ENCODE measurements around the gene LRRFIP1. TPM values are rescaled to one million over a fixed set of nuclear protein-coding genes. Genes with fewer than 3 reads are reported as not detected.

LRRFIP1 gene
- polyA plus RNA-seq, 1 donor from 2014 or later: 96.3 TPM

DNA sequence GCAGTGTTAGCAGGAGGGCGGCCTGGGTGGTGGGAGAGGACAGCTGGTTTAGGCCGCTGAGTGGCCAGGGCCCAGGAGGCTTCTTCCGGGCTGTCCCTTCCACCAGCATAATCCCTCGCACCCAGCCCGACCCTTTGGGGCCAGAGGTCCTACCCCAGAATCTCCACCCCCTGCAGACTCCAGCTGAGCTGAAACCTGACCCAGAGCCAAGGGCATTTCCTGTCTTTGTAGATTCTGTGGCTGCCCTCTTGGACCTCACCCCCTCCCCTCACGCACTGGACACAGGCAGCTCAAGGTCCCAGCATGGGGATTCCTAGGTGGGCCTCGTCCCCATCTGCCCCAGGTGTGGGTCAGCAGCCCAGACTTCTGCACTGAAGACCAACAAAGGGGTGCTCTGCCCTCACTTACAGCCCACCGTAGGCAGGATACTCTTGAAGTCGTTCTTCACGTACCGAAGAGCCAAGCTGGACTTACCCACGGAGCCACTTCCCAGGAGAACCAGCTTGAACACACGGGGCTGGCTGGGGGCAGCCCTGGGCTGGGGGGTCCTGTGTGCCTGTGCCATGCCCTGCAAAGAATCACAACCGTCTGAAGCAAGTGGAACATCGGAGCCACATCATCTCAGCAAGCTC is 41.7 kb upstream of the LRRFIP1 start:
- no peaks in the 10 kb centered on the region for H4K20me1 ChIP-seq (ENCODE audit: insufficient read depth)
- TF ChIP-seq EP300 (conservative IDR thresholded peaks at IDR 0.05; ENCODE audit: poor library complexity, severe bottlenecking) (no peak), POLR2AphosphoS5 (IDR thresholded peaks at IDR 0.05) (no peak), EZH2 (IDR thresholded peaks at IDR 0.05; ENCODE audit: borderline replicate concordance, insufficient read depth, low read length, poor library complexity, severe bottlenecking) (no peak), RAD21 (conservative IDR thresholded peaks at IDR 0.05) (no peak), MXI1 (conservative IDR thresholded peaks at IDR 0.05; ENCODE audit: poor library complexity, severe bottlenecking) (no peak), TAF1 (IDR thresholded peaks at IDR 0.05; ENCODE audit: low read depth) (no peak), SMC3 (conservative IDR thresholded peaks at IDR 0.05; ENCODE audit: poor library complexity) (no peak)
- TF ChIP-seq, protein P1, sequence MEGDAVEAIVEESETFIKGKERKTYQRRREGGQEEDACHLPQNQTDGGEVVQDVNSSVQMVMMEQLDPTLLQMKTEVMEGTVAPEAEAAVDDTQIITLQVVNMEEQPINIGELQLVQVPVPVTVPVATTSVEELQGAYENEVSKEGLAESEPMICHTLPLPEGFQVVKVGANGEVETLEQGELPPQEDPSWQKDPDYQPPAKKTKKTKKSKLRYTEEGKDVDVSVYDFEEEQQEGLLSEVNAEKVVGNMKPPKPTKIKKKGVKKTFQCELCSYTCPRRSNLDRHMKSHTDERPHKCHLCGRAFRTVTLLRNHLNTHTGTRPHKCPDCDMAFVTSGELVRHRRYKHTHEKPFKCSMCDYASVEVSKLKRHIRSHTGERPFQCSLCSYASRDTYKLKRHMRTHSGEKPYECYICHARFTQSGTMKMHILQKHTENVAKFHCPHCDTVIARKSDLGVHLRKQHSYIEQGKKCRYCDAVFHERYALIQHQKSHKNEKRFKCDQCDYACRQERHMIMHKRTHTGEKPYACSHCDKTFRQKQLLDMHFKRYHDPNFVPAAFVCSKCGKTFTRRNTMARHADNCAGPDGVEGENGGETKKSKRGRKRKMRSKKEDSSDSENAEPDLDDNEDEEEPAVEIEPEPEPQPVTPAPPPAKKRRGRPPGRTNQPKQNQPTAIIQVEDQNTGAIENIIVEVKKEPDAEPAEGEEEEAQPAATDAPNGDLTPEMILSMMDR (IDR thresholded peaks at IDR 0.05; ENCODE audit: poor library complexity, severe bottlenecking): no peak
- TF ChIP-seq, protein P2, sequence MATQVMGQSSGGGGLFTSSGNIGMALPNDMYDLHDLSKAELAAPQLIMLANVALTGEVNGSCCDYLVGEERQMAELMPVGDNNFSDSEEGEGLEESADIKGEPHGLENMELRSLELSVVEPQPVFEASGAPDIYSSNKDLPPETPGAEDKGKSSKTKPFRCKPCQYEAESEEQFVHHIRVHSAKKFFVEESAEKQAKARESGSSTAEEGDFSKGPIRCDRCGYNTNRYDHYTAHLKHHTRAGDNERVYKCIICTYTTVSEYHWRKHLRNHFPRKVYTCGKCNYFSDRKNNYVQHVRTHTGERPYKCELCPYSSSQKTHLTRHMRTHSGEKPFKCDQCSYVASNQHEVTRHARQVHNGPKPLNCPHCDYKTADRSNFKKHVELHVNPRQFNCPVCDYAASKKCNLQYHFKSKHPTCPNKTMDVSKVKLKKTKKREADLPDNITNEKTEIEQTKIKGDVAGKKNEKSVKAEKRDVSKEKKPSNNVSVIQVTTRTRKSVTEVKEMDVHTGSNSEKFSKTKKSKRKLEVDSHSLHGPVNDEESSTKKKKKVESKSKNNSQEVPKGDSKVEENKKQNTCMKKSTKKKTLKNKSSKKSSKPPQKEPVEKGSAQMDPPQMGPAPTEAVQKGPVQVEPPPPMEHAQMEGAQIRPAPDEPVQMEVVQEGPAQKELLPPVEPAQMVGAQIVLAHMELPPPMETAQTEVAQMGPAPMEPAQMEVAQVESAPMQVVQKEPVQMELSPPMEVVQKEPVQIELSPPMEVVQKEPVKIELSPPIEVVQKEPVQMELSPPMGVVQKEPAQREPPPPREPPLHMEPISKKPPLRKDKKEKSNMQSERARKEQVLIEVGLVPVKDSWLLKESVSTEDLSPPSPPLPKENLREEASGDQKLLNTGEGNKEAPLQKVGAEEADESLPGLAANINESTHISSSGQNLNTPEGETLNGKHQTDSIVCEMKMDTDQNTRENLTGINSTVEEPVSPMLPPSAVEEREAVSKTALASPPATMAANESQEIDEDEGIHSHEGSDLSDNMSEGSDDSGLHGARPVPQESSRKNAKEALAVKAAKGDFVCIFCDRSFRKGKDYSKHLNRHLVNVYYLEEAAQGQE (IDR thresholded peaks at IDR 0.05; ENCODE audit: borderline replicate concordance): no peak
- H3K9me3 ChIP-seq (ENCODE audit: low read length): no peaks in the 10 kb centered on the region
- H2AFZ ChIP-seq (ENCODE audit: low read depth, low read length): no peak overlapping the region
- H3F3A ChIP-seq (ENCODE audit: insufficient read depth, low read length, poor library complexity, severe bottlenecking): no peaks in the 10 kb centered on the region
- H3K9me2 ChIP-seq (ENCODE audit: insufficient read depth, low read length): no peaks in the 10 kb centered on the region
- no peaks in the 10 kb centered on the region for H3K27me3 ChIP-seq (ENCODE audit: insufficient read depth, low read depth, low read length)
- no peak overlapping the region for H3K9ac ChIP-seq (ENCODE audit: low read length)
- no peak overlapping the region for H3K4me2 ChIP-seq (ENCODE audit: low read length)
- no peaks in the 10 kb centered on the region for H3K36me3 ChIP-seq (ENCODE audit: insufficient read depth, low read length)
- no peak overlapping the region for H3K4me3 ChIP-seq (ENCODE audit: low read length)
- no peaks in the 10 kb centered on the region for H3K79me2 ChIP-seq (replicated peaks; ENCODE audit: insufficient read depth, low read length)
- no peak overlapping the region for H3K27ac ChIP-seq (ENCODE audit: low read length)

DNA sequence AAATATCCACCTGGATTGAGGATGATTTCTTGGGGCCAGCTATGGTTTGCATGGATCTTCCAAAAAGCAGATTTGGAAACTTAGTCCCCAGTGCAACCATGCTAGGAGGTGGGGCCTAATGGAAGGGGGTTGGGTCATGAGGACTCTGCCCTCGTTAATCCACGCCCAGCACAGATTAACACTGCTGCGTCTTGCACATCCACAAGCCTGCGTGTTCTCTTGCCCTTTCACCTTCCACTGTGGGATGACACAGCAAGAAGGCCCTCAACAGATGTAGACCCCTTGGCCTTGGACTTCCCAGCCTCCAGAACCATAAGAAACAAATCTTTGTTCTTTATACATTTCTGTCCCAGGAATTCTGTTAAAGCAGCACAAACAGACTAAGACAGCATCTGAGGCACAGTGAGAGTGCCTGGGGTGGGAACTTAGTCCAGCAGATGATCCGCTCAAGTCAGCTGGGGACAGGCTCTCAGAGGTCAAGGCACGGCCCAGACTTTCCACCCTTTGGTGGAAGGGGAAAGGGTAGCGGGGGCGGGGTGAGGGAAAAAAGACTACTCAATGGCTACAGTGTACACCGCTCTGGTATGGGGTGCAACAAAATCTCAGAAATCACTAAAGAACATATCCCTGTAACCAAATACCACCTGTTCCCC is 39.2 kb upstream of the LRRFIP1 start:
- TF ChIP-seq EP300 (conservative IDR thresholded peaks at IDR 0.05; ENCODE audit: poor library complexity, severe bottlenecking) (no peak), POLR2AphosphoS5 (IDR thresholded peaks at IDR 0.05) (no peak), MXI1 (conservative IDR thresholded peaks at IDR 0.05; ENCODE audit: poor library complexity, severe bottlenecking) (no peak), SMC3 (conservative IDR thresholded peaks at IDR 0.05; ENCODE audit: poor library complexity) (no peak), EZH2 (IDR thresholded peaks at IDR 0.05; ENCODE audit: borderline replicate concordance, insufficient read depth, low read length, poor library complexity, severe bottlenecking) (no peak), TAF1 (IDR thresholded peaks at IDR 0.05; ENCODE audit: low read depth) (no peak), RAD21 (conservative IDR thresholded peaks at IDR 0.05) (no peak)
- TF ChIP-seq, protein P2 (IDR thresholded peaks at IDR 0.05; ENCODE audit: borderline replicate concordance): no peak
- TF ChIP-seq, protein P1 (IDR thresholded peaks at IDR 0.05; ENCODE audit: poor library complexity, severe bottlenecking): no peak
- no peaks in the 10 kb centered on the region for H3K79me2 ChIP-seq (replicated peaks; ENCODE audit: insufficient read depth, low read length)
- H3F3A ChIP-seq (ENCODE audit: insufficient read depth, low read length, poor library complexity, severe bottlenecking): no peaks in the 10 kb centered on the region
- no peaks in the 10 kb centered on the region for H3K36me3 ChIP-seq (ENCODE audit: insufficient read depth, low read length)
- H3K4me2 ChIP-seq (ENCODE audit: low read length): no peak overlapping the region
- H3K9ac ChIP-seq (ENCODE audit: low read length): no peak overlapping the region
- H2AFZ ChIP-seq (ENCODE audit: low read depth, low read length): no peak overlapping the region
- H4K20me1 ChIP-seq (ENCODE audit: insufficient read depth): no peaks in the 10 kb centered on the region
- no peak overlapping the region for H3K27ac ChIP-seq (ENCODE audit: low read length)
- H3K4me3 ChIP-seq (ENCODE audit: low read length): no peak overlapping the region
- H3K9me2 ChIP-seq (ENCODE audit: insufficient read depth, low read length): no peaks in the 10 kb centered on the region
- no peaks in the 10 kb centered on the region for H3K27me3 ChIP-seq (ENCODE audit: insufficient read depth, low read depth, low read length)
- H3K9me3 ChIP-seq (ENCODE audit: low read length): no peaks in the 10 kb centered on the region
